Neural progenitor cell (in vitro differentiated cells): Measurements from ENCODE around the gene NRP1. TPM values are rescaled to one million over a fixed set of nuclear protein-coding genes. Genes with fewer than 3 reads are reported as not detected.

Experiments
- DNase-seq: peaks from one replicate; pipeline ENCODE4 v3.0.0-alpha.2; 2016; ENCODE audit warnings: low spot score
- H2AFZ ChIP-seq: fragments of 200-600 bp; sonication (generic); replicated peaks from 2 replicates; pipeline ENCODE4 v1.6.1; 2016; ENCODE audit warnings: antibody characterized with exemption
- H3F3A ChIP-seq: fragments of 200-600 bp; sonication (generic); 2 replicates; pipeline ENCODE4 v1.6.1; 2016; ENCODE audit warnings: antibody characterized with exemption, low read depth
- H3K27ac ChIP-seq: fragments of 200-600 bp; sonication (generic); 2 replicates; pipeline ENCODE4 v1.5.1; 2016; ENCODE audit warnings: mild to moderate bottlenecking
- H3K27me3 ChIP-seq: fragments of 200-600 bp; sonication (generic); 2 replicates; pipeline ENCODE4 v1.6.1; 2016; ENCODE audit warnings: mild to moderate bottlenecking, moderate library complexity
- H3K36me3 ChIP-seq: fragments of 200-600 bp; sonication (generic); 2 replicates; pipeline ENCODE4 v1.5.1; 2016
- H3K4me1 ChIP-seq: fragments of 200-600 bp; sonication (generic); 2 replicates; pipeline ENCODE4 v1.6.1; 2016; ENCODE audit warnings: mixed run types
- H3K4me2 ChIP-seq: fragments of 200-600 bp; sonication (generic); 2 replicates; pipeline ENCODE4 v1.6.1; 2016
- H3K4me3 ChIP-seq: fragments of 200-600 bp; sonication (generic); 2 replicates; pipeline ENCODE4 v1.5.1; 2016
- H3K79me2 ChIP-seq: fragments of 200-600 bp; sonication (generic); 2 replicates; pipeline ENCODE4 v1.6.1; 2016; ENCODE audit warnings: low read depth
- H3K9ac ChIP-seq: fragments of 200-600 bp; sonication (generic); 2 replicates; pipeline ENCODE4 v1.6.1; 2016
- H3K9me3 ChIP-seq: fragments of 200-600 bp; sonication (generic); 2 replicates; pipeline ENCODE4 v1.5.1; 2016; ENCODE audit warnings: low read depth
- H4K20me1 ChIP-seq: fragments of 200-600 bp; sonication (generic); 2 replicates; pipeline ENCODE4 v1.6.1; 2016; ENCODE audit warnings: low read depth
- H3K27ac Mint-ChIP-seq: 3 replicates; pipeline ENCODE4 v1.8.0; 2021; ENCODE audit warnings: mixed read lengths
- H3K27me3 Mint-ChIP-seq: 2 replicates; pipeline ENCODE4 v1.8.0; 2022; ENCODE audit warnings: low read depth, mild to moderate bottlenecking, inconsistent platforms, moderate library complexity, mixed read lengths; ENCODE audit not compliant: insufficient read depth
- H3K36me3 Mint-ChIP-seq: 3 replicates; pipeline ENCODE4 v1.8.0; 2021; ENCODE audit warnings: mixed read lengths
- H3K4me1 Mint-ChIP-seq: 3 replicates; pipeline ENCODE4 v1.8.0; 2021; ENCODE audit warnings: mixed read lengths
- H3K4me3 Mint-ChIP-seq: 3 replicates; pipeline ENCODE4 v1.8.0; 2021; ENCODE audit warnings: mild to moderate bottlenecking, moderate library complexity, mixed read lengths
- H3K9me3 Mint-ChIP-seq: 3 replicates; pipeline ENCODE4 v1.8.0; 2020; ENCODE audit warnings: mixed read lengths
- EZH2 ChIP-seq: fragments of 200-600 bp; sonication (generic); IDR thresholded peaks from 2 replicates; pipeline ENCODE4 v1.6.1; 2017; ENCODE audit warnings: antibody characterized with exemption, mild to moderate bottlenecking, moderate library complexity
- EZH2phosphoT487 ChIP-seq: fragments of 200-600 bp; sonication (generic); IDR thresholded peaks from 2 replicates; pipeline ENCODE4 v1.6.1; 2017; ENCODE audit warnings: antibody characterized with exemption
- total RNA-seq: library from RNA; depleted of rRNA; stranded (reverse); fragments of >200 nt; gene quantifications from 2 replicates; pipeline ENCODE4 v1.2.3, GENCODE V29; 2015; ENCODE audit warnings: low replicate concordance
- TF ChIP-seq, protein P1 (sequence below): fragments of 200-600 bp; sonication (generic); IDR thresholded peaks from 2 replicates; pipeline ENCODE4 v1.5.1; 2017; ENCODE audit warnings: antibody characterized with exemption, mild to moderate bottlenecking

The NRP1 gene
- total RNA-seq, 1 donor from 2014 or later, result 1.9 TPM

DNA sequence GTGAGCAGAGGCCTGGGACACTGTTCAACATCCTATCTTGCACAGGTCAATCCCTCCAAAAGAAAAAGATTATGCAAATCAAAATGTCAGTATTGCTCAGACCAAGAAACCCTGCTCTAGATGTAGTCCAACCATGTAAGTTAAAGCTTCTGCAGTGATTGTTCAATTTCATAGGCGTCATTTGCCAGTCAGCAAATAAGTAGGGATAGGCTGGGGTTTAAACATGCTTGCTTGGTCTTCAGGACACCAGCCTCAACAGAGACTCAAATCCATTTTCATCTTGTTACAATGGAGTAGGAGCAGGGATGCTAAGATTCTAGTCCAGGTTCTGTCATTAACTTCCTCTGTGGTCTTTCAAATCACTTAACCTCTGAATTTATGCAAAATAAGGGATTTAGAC is 89.1 kb downstream of the NRP1 start:
- Mint-ChIP-seq H3K36me3 (peaks cover 6% of the 10 kb centered on the region), H3K27me3 (peaks cover 2% of the 10 kb centered on the region), H3K4me3 (no peak overlapping the region), H3K4me1 (peaks cover 19% of the 10 kb centered on the region), H3K9me3 (no peaks in the 10 kb centered on the region), H3K27ac (no peak overlapping the region)
- H3K4me1 ChIP-seq, result peaks cover 23% of the 10 kb centered on the region
- H3K9me3 ChIP-seq, result no peaks in the 10 kb centered on the region
- H3K27me3 ChIP-seq, result no peaks in the 10 kb centered on the region
- no peak overlapping the region for H2AFZ ChIP-seq
- no peaks in the 10 kb centered on the region for H3F3A ChIP-seq
- H3K4me3 ChIP-seq, result no peak overlapping the region
- H3K9ac ChIP-seq, result no peak overlapping the region
- no peaks in the 10 kb centered on the region for H4K20me1 ChIP-seq
- no peak for TF ChIP-seq EZH2
- TF ChIP-seq, protein P1, sequence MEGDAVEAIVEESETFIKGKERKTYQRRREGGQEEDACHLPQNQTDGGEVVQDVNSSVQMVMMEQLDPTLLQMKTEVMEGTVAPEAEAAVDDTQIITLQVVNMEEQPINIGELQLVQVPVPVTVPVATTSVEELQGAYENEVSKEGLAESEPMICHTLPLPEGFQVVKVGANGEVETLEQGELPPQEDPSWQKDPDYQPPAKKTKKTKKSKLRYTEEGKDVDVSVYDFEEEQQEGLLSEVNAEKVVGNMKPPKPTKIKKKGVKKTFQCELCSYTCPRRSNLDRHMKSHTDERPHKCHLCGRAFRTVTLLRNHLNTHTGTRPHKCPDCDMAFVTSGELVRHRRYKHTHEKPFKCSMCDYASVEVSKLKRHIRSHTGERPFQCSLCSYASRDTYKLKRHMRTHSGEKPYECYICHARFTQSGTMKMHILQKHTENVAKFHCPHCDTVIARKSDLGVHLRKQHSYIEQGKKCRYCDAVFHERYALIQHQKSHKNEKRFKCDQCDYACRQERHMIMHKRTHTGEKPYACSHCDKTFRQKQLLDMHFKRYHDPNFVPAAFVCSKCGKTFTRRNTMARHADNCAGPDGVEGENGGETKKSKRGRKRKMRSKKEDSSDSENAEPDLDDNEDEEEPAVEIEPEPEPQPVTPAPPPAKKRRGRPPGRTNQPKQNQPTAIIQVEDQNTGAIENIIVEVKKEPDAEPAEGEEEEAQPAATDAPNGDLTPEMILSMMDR, result no peak
- TF ChIP-seq EZH2phosphoT487, result no peak
- no peak overlapping the region for H3K4me2 ChIP-seq
- H3K27ac ChIP-seq, result no peak overlapping the region
- no peak for DNase-seq
- H3K36me3 ChIP-seq, result no peaks in the 10 kb centered on the region
- no peaks in the 10 kb centered on the region for H3K79me2 ChIP-seq

DNA sequence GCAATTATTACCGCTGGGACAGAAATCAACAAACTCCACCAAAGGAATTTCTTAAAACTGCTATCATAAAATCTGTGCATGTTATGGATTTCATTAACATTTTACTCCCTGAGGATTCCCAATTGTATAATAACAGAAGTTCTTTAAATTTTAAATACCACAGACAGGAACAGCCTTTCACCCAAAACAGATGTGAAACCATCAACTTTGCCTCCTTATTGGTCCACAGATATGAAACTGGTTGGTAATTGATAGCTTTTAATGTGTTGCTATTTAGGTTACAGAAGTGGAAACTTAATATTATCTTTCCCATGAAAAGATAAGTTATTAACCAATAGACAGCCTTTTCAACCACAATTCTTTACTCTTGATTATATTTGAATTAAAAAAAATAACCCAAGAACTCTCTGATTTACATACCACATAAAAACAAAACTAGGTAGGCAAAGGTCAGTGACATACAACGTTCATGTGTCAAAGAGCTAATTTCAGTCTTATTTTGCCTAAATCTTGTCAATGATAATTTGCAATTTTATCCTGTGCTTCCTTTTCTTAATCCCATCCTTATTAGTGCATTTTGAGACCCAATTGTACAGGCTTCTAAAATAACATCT is 90.0 kb downstream of the NRP1 start:
- Histone ChIP-seq H3K9me3 (no peaks in the 10 kb centered on the region), H3K27me3 (no peaks in the 10 kb centered on the region), H3K9ac (no peak overlapping the region), H3K4me3 (no peak overlapping the region), H3K36me3 (no peaks in the 10 kb centered on the region), H3K79me2 (no peaks in the 10 kb centered on the region), H3K4me2 (no peak overlapping the region), H3K27ac (no peak overlapping the region), H3F3A (no peaks in the 10 kb centered on the region), H4K20me1 (no peaks in the 10 kb centered on the region), H2AFZ (no peak overlapping the region), H3K4me1 (peaks cover 23% of the 10 kb centered on the region)
- DNase-seq, result no peak
- no peak for TF ChIP-seq EZH2phosphoT487
- TF ChIP-seq, protein P1, result no peak
- TF ChIP-seq EZH2, result no peak
- Mint-ChIP-seq H3K27me3 (peaks cover 2% of the 10 kb centered on the region), H3K36me3 (peaks cover 8% of the 10 kb centered on the region), H3K4me3 (no peak overlapping the region), H3K9me3 (no peaks in the 10 kb centered on the region), H3K27ac (no peak overlapping the region), H3K4me1 (peaks cover 20% of the 10 kb centered on the region)

DNA sequence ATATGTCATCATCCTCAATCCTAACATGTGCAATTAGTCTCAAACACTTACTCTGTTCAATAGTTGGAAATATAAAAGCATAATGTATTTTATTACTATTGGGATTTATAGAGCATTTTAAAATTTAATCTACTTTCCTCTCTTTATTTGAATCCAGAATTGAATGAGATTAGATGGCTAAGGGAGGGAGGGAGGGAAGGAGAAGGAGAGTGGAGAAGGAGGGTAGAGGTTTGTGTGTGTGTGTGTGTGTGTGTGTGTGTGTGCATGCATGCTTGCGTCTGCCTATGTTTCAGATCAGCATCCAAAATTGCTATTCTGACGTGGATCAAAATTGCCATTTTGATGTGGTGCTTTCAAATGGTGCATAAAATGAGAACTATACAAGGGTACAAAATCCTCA is 90.8 kb downstream of the NRP1 start:
- no peak for TF ChIP-seq EZH2
- no peak for TF ChIP-seq EZH2phosphoT487
- H3K27me3 ChIP-seq, result no peaks in the 10 kb centered on the region
- H3K79me2 ChIP-seq, result no peaks in the 10 kb centered on the region
- no peak overlapping the region for H3K4me2 ChIP-seq
- no peak overlapping the region for H3K27ac ChIP-seq
- peaks cover 20% of the 10 kb centered on the region for H3K4me1 Mint-ChIP-seq
- H3K4me3 Mint-ChIP-seq, result no peak overlapping the region
- no peaks in the 10 kb centered on the region for H3K36me3 ChIP-seq
- no peak overlapping the region for H3K9ac ChIP-seq
- H3K9me3 Mint-ChIP-seq, result no peaks in the 10 kb centered on the region
- H3K27me3 Mint-ChIP-seq, result peaks cover 2% of the 10 kb centered on the region
- peaks cover 23% of the 10 kb centered on the region for H3K4me1 ChIP-seq
- no peak overlapping the region for H2AFZ ChIP-seq
- no peaks in the 10 kb centered on the region for H3F3A ChIP-seq
- H3K36me3 Mint-ChIP-seq, result peaks cover 6% of the 10 kb centered on the region
- H4K20me1 ChIP-seq, result no peaks in the 10 kb centered on the region
- H3K4me3 ChIP-seq, result no peak overlapping the region
- no peak for DNase-seq
- no peak overlapping the region for H3K27ac Mint-ChIP-seq
- no peaks in the 10 kb centered on the region for H3K9me3 ChIP-seq

DNA sequence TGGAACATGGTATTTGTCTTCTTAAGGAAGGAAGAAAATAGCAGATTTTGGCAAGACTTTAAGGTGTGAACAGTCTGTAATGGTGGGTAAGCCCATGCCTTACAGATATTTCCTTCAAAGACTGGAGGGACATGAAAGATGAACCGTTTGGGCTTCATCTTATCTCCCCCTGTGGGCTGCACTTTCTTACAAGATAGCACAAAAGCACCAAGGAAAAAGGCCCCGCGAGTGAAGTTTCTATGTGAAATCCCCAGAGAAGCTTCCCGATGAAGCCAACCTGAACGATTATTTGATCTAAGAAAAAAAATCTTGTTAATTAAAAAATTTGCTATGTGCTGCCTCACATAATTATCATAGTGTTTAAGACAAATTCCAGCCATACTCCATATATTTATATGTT is 91.5 kb downstream of the NRP1 start:
- Mint-ChIP-seq H3K27me3 (peaks cover 1% of the 10 kb centered on the region), H3K27ac (no peak overlapping the region), H3K9me3 (no peaks in the 10 kb centered on the region), H3K4me1 (peaks cover 25% of the 10 kb centered on the region), H3K36me3 (peaks cover 9% of the 10 kb centered on the region), H3K4me3 (no peak overlapping the region)
- TF ChIP-seq EZH2phosphoT487 (no peak), EZH2 (no peak)
- TF ChIP-seq, protein P1, result no peak
- H3K27me3 ChIP-seq, result no peaks in the 10 kb centered on the region
- H3K36me3 ChIP-seq, result no peaks in the 10 kb centered on the region
- no peak overlapping the region for H3K27ac ChIP-seq
- no peaks in the 10 kb centered on the region for H3F3A ChIP-seq
- no peak overlapping the region for H3K4me3 ChIP-seq
- H3K9me3 ChIP-seq, result no peaks in the 10 kb centered on the region
- H3K4me1 ChIP-seq, result peaks cover 23% of the 10 kb centered on the region
- H2AFZ ChIP-seq, result no peak overlapping the region
- no peaks in the 10 kb centered on the region for H3K79me2 ChIP-seq
- no peak overlapping the region for H3K4me2 ChIP-seq
- no peaks in the 10 kb centered on the region for H4K20me1 ChIP-seq
- no peak overlapping the region for H3K9ac ChIP-seq
- no peak for DNase-seq
